IMR-90 (cell line): ENCODE results near the gene KLC1. TPM values are rescaled to one million over a fixed set of nuclear protein-coding genes. Genes with fewer than 3 reads are reported as not detected.

Source experiments
- ATAC-seq: fragments of 200-7000 bp; cut with Tn5 transposase; 2 replicates; pipeline ENCODE4 v1.9.1; 2020; ENCODE audit warnings: low read depth, mild to moderate bottlenecking, moderate library complexity
- BruUV-seq: library from RNA; stranded (reverse); fragments of 400-500 nt; replicated peaks from 2 replicates; lab custom pipeline; 2021; lab: Mats Ljungman, UMichigan
- CTCF ChIA-PET: fragments of 300-600 bp; formaldehyde crosslinking; extraction: SDS; loops from one replicate; lab custom pipeline; 2021; ENCODE audit warnings: antibody characterized with exemption; lab: Yijun Ruan, JAX
- POLR2A ChIA-PET: fragments of 300-600 bp; sonication (Branson Sonifier 250); formaldehyde crosslinking; loops from one replicate; lab custom pipeline; 2022; ENCODE audit warnings: antibody characterized with exemption; ENCODE audit not compliant: unreplicated experiment; lab: Charles Lee
- DNase-seq: peaks from one replicate; pipeline ENCODE4 v3.0.0; 2013
- H2AFZ ChIP-seq: replicated peaks from 2 replicates; pipeline ENCODE3; 2013; ENCODE audit warnings: low read length, mild to moderate bottlenecking; ENCODE audit not compliant: poor library complexity
- H2AK5ac ChIP-seq: 2 replicates; pipeline ENCODE4 v1.6.1; 2013; ENCODE audit warnings: low read depth, low read length, inconsistent platforms
- H2AK9ac ChIP-seq: replicated peaks from 2 replicates; pipeline ENCODE3; 2013; ENCODE audit warnings: mild to moderate bottlenecking, low read depth, low read length, moderate library complexity; ENCODE audit not compliant: poor library complexity
- H2BK120ac ChIP-seq: 2 replicates; pipeline ENCODE4 v1.6.1; 2013; ENCODE audit warnings: low read depth, low read length, inconsistent platforms
- H2BK15ac ChIP-seq: 3 replicates; pipeline ENCODE4 v1.6.1; 2013; ENCODE audit warnings: low read depth, low read length, inconsistent platforms
- H2BK20ac ChIP-seq: 2 replicates; pipeline ENCODE4 v1.6.1; 2013; ENCODE audit warnings: low read depth, mild to moderate bottlenecking, inconsistent platforms, low read length, moderate library complexity
- H2BK5ac ChIP-seq: 2 replicates; pipeline ENCODE4 v1.6.1; 2013; ENCODE audit warnings: mild to moderate bottlenecking, low read depth, low read length, inconsistent platforms; ENCODE audit not compliant: poor library complexity, severe bottlenecking
- H3K14ac ChIP-seq: replicated peaks from 2 replicates; pipeline ENCODE4 v1.6.1; 2013; ENCODE audit warnings: low read depth, low read length, inconsistent platforms
- H3K18ac ChIP-seq: 2 replicates; pipeline ENCODE4 v1.6.1; 2013; ENCODE audit warnings: low read depth, low read length, control low read depth
- H3K23ac ChIP-seq: 2 replicates; pipeline ENCODE4 v1.6.1; 2013; ENCODE audit warnings: low read depth, low read length, inconsistent platforms
- H3K27ac ChIP-seq: 2 replicates; pipeline ENCODE4 v1.5.1; 2013; ENCODE audit warnings: mild to moderate bottlenecking, control low read depth, low read length; ENCODE audit not compliant: insufficient read depth
- H3K27me3 ChIP-seq: 2 replicates; pipeline ENCODE4 v1.6.1; 2013; ENCODE audit warnings: low read length; ENCODE audit not compliant: control insufficient read depth, insufficient read depth
- H3K36me3 ChIP-seq: 2 replicates; pipeline ENCODE4 v1.6.1; 2013; ENCODE audit warnings: low read length, mixed read lengths; ENCODE audit not compliant: control insufficient read depth, insufficient read depth
- H3K4ac ChIP-seq: 2 replicates; pipeline ENCODE4 v1.6.1; 2013; ENCODE audit warnings: low read depth, low read length, inconsistent platforms
- H3K4me1 ChIP-seq: 2 replicates; pipeline ENCODE4 v1.6.1; 2013; ENCODE audit warnings: low read length, mixed read lengths; ENCODE audit not compliant: control insufficient read depth, insufficient read depth
- H3K4me2 ChIP-seq: 2 replicates; pipeline ENCODE4 v1.6.1; 2013; ENCODE audit warnings: low read depth, mild to moderate bottlenecking, control low read depth, low read length, moderate library complexity
- H3K4me3 ChIP-seq: 2 replicates; pipeline ENCODE4 v1.5.1; 2013; ENCODE audit warnings: low read depth, mild to moderate bottlenecking, control low read depth, low read length, moderate library complexity; ENCODE audit not compliant: insufficient read depth
- H3K56ac ChIP-seq: 2 replicates; pipeline ENCODE4 v1.6.1; 2013; ENCODE audit warnings: low read length, inconsistent platforms; ENCODE audit not compliant: insufficient read depth; ENCODE audit errors: extremely low read depth
- H3K79me1 ChIP-seq, 2 experiments: 2 replicates each; pipeline ENCODE4 v1.6.1; 2013; ENCODE audit warnings: low read length in 2 of 2, inconsistent platforms in 1 of 2, low read depth in 1 of 2
- H3K9ac ChIP-seq: 2 replicates; pipeline ENCODE4 v1.6.1; 2013; ENCODE audit warnings: low read depth, low read length, control low read depth
- H3K9me1 ChIP-seq: 2 replicates; pipeline ENCODE4 v1.6.1; 2013; ENCODE audit warnings: low read length, inconsistent platforms; ENCODE audit not compliant: insufficient read depth
- H3K9me3 ChIP-seq: 2 replicates; pipeline ENCODE4 v1.6.1; 2013; ENCODE audit warnings: low read length; ENCODE audit not compliant: control insufficient read depth, insufficient read depth
- H4K20me1 ChIP-seq: 2 replicates; pipeline ENCODE4 v1.6.1; 2013; ENCODE audit warnings: low read length, inconsistent platforms; ENCODE audit not compliant: insufficient read depth
- H4K5ac ChIP-seq: 2 replicates; pipeline ENCODE4 v1.6.1; 2013; ENCODE audit warnings: mild to moderate bottlenecking, low read depth, low read length, control low read depth
- H4K8ac ChIP-seq, 2 experiments: 2 replicates each; pipeline ENCODE4 v1.6.1; 2013; ENCODE audit warnings: low read depth in 2 of 2, low read length in 2 of 2, control low read depth in 1 of 2, inconsistent platforms in 1 of 2
- H4K91ac ChIP-seq: 2 replicates; pipeline ENCODE4 v1.6.1; 2013; ENCODE audit warnings: low read depth, low read length, inconsistent platforms; ENCODE audit not compliant: insufficient read depth
- CHD1 ChIP-seq: IDR thresholded peaks from 2 replicates; pipeline ENCODE4 v1.6.1; 2012; ENCODE audit warnings: low read depth, low read length, improper control_type of control experiment
- RAD21 ChIP-seq: IDR thresholded peaks from 2 replicates; pipeline ENCODE4 v1.6.1; 2012; ENCODE audit warnings: low read length, improper control_type of control experiment
- WGBS, 2 experiments: methylation state at CpG; one replicate each; pipeline versions ENCODE4 v1.1.5 to v1.1.7; 2013; ENCODE audit warnings: missing lambda C conversion rate in 2 of 2; ENCODE audit not compliant: insufficient read length in 1 of 2; ENCODE audit errors: extremely low coverage in 2 of 2; 5-methylcytosine and 5-hydroxymethylcytosine counted together
- dilution Hi-C: fragments of 300-500 bp; cut with HindIII; formaldehyde crosslinking; loops from one replicate; pipeline ENCODE4 v1.14.3; 2018; ENCODE audit warnings: low sequenced_read_pairs; ENCODE audit not compliant: unreplicated experiment
- in situ Hi-C: fragments of 300-500 bp; cut with MboI; formaldehyde crosslinking; loops from 3 replicates; pipeline ENCODE4 v1.14.3; 2019; ENCODE audit warnings: low sequenced_read_pairs, inconsistent platforms, mixed read lengths
- intact Hi-C: fragments of 100-400 bp; cut with micrococcal nuclease; formaldehyde crosslinking; loops from 2 replicates; pipeline ENCODE4 v1.10.0; 2022
- polyA plus RNA-seq, 3 experiments: library from polyadenylated mRNA; depleted of rRNA; stranded (reverse); fragments of >200 nt; gene quantifications; 2 replicates each; pipeline ENCODE4 v1.2.3, GENCODE V29; 2012; ENCODE audit warnings: low replicate concordance in 1 of 3
- total RNA-seq: library from RNA; depleted of rRNA; stranded (reverse); fragments of >200 nt; gene quantifications from 2 replicates; pipeline ENCODE4 v1.2.3, GENCODE V29; 2012
- TF ChIP-seq, protein P1 (sequence below): fragments of 150-350 bp; IDR thresholded peaks from 2 replicates; pipeline ENCODE4 v1.6.1; 2016; ENCODE audit warnings: low read depth, mild to moderate bottlenecking, low read length, moderate library complexity, borderline replicate concordance
- TF ChIP-seq, protein P2 (sequence below): conservative IDR thresholded peaks from 2 replicates; pipeline ENCODE4 v1.5.1; 2012; ENCODE audit warnings: mild to moderate bottlenecking, low read depth, low read length, improper control_type of control experiment

Gene KLC1
- total and polyA plus RNA-seq, 2 of the 4 experiments (the other 2 are of a cell fraction) = 101 to 157 TPM

DNA sequence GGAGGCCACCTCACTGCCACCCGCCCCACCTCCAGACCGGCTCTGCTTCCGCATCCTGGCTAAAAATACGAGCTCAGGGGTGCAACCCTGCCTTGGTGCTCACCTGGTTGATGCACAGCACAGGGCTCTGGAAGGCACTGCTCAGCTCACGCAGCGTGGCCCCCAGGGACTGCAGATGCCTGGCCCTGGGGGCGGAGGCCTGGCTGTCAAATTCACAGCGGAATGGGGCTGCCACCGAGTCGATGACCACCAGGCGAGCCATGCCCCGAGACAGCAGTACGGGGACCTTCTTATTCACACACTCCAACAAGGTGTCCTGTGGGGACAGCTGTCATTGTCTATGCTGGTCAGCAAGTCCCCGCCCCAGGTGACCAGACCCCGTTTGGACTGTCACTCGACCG is 70.2 kb downstream of the KLC1 start:
- TF ChIP-seq, protein P1, sequence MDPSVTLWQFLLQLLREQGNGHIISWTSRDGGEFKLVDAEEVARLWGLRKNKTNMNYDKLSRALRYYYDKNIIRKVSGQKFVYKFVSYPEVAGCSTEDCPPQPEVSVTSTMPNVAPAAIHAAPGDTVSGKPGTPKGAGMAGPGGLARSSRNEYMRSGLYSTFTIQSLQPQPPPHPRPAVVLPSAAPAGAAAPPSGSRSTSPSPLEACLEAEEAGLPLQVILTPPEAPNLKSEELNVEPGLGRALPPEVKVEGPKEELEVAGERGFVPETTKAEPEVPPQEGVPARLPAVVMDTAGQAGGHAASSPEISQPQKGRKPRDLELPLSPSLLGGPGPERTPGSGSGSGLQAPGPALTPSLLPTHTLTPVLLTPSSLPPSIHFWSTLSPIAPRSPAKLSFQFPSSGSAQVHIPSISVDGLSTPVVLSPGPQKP = no peak
- TF ChIP-seq RAD21 = no peak
- TF ChIP-seq, protein P2, sequence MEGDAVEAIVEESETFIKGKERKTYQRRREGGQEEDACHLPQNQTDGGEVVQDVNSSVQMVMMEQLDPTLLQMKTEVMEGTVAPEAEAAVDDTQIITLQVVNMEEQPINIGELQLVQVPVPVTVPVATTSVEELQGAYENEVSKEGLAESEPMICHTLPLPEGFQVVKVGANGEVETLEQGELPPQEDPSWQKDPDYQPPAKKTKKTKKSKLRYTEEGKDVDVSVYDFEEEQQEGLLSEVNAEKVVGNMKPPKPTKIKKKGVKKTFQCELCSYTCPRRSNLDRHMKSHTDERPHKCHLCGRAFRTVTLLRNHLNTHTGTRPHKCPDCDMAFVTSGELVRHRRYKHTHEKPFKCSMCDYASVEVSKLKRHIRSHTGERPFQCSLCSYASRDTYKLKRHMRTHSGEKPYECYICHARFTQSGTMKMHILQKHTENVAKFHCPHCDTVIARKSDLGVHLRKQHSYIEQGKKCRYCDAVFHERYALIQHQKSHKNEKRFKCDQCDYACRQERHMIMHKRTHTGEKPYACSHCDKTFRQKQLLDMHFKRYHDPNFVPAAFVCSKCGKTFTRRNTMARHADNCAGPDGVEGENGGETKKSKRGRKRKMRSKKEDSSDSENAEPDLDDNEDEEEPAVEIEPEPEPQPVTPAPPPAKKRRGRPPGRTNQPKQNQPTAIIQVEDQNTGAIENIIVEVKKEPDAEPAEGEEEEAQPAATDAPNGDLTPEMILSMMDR = no peak
- no peak for TF ChIP-seq CHD1
- ATAC-seq (no peak), DNase-seq (no peak)
- intact Hi-C loops = no loop called here
- Histone ChIP-seq H3K9ac (no peak overlapping the region), H4K91ac (no peak overlapping the region), H4K20me1 (peaks cover 61% of the 10 kb centered on the region), H2BK20ac (no peak overlapping the region), H3K56ac (no peak overlapping the region), H4K8ac (no peak overlapping the region), H3K4me2 (no peak overlapping the region), H3K4ac (no peak overlapping the region), H3K18ac (no peak overlapping the region), H2BK15ac (no peak overlapping the region), H2AK5ac (no peak overlapping the region), H3K4me1 (peaks cover 15% of the 10 kb centered on the region), H3K9me1 (peaks cover 3% of the 10 kb centered on the region; the same call in 1 of the 2 replicates), H3K79me1 (peaks cover 31 to 84% of the 10 kb centered on the region in 2 experiments), H3K14ac (no peak overlapping the region), H2AK9ac (no peak overlapping the region), H2BK5ac (no peak overlapping the region), H3K27ac (no peak overlapping the region), H4K5ac (no peak overlapping the region), H3K9me3 (no peaks in the 10 kb centered on the region), H2AFZ (no peak overlapping the region), H2BK120ac (no peak overlapping the region), H3K4me3 (no peak overlapping the region), H3K23ac (no peak overlapping the region), H3K36me3 (peaks cover 58% of the 10 kb centered on the region), H3K27me3 (no peaks in the 10 kb centered on the region)
- in situ Hi-C loops = no loop called here
- ChIA-PET POLR2A (no interaction called here), CTCF (no interaction called here)
- BruUV-seq = no TSS peak
- dilution Hi-C loops = no loop called here
- 91% methylated on average over 15 of the region's 17 CpGs; no CpG with 5 or more reads in 1 of the 2 experiments for WGBS, 2 experiments
